HG03439 (cell line): Measurements from ENCODE around the gene FUOM.

Experiments
- ATAC-seq: cut with Tn5 transposase; IDR thresholded peaks from one replicate; pipeline ENCODE4 v1.9.1; 2021; ENCODE audit warnings: mild to moderate bottlenecking, moderate library complexity; ENCODE audit not compliant: unreplicated experiment

FUOM gene

GRCh38 chr10:133353202-133353959 is 4.4 kb downstream of the FUOM start:
- no peak for ATAC-seq

GRCh38 chr10:133351408-133352318 is 6.2 kb downstream of the FUOM start:
- ATAC-seq: no peak

- ATAC-seq: no peak
These were observed 6.9 kb downstream of the FUOM start for GRCh38 chr10:133350950-133351329.

- ATAC-seq: no peak
These were observed 7.4 kb downstream of the FUOM start for GRCh38 chr10:133350283-133350949.

GRCh38 chr10:133349577-133350011 is 8.2 kb downstream of the FUOM start:
- ATAC-seq: no peak

GRCh38 chr10:133349160-133349568 is 8.7 kb downstream of the FUOM start:
- no peak for ATAC-seq

GRCh38 chr10:133347710-133348517 is 9.9 kb downstream of the FUOM start:
- ATAC-seq: no peak

- ATAC-seq: no peak
These were observed 11.4 kb downstream of the FUOM start for GRCh38 chr10:133346413-133346812.

- ATAC-seq: no peak
These were observed 13.6 kb downstream of the FUOM start for GRCh38 chr10:133344236-133344635.

- ATAC-seq: no peak
These were observed 14.3 kb downstream of the FUOM start for GRCh38 chr10:133343558-133343957.

- no peak for ATAC-seq
These were observed 14.9 kb downstream of the FUOM start for GRCh38 chr10:133342942-133343341.

- no peak for ATAC-seq
These were observed 15.8 kb downstream of the FUOM start for GRCh38 chr10:133341983-133342382.

GRCh38 chr10:133339708-133340380 is 18.0 kb downstream of the FUOM start:
- no peak for ATAC-seq

GRCh38 chr10:133338080-133339071 is 19.4 kb downstream of the FUOM start:
- no peak for ATAC-seq

GRCh38 chr10:133337370-133337725 is 20.5 kb downstream of the FUOM start:
- no peak for ATAC-seq

GRCh38 chr10:133336577-133337369 is 21.0 kb downstream of the FUOM start, which contains the start of gene CALY:
CALY (minus strand) TSS chr10:133336896; CDS start chr10:133328989, 7,907 bp downstream.
- no peak for ATAC-seq

- no peak for ATAC-seq
These were observed 21.7 kb downstream of the FUOM start for GRCh38 chr10:133336118-133336576.
